BJ (cell line): ENCODE results near the gene GEMIN5. TPM values are rescaled to one million over a fixed set of nuclear protein-coding genes. Genes with fewer than 3 reads are reported as not detected.

Experiments used
- CTCF ChIA-PET: fragments of 350-600 bp; formaldehyde crosslinking; extraction: SDS; loops from one replicate; lab custom pipeline; 2021; ENCODE audit warnings: antibody characterized with exemption, inconsistent platforms; lab: Yijun Ruan, JAX
- POLR2A ChIA-PET: fragments of 300-600 bp; sonication (Branson Sonifier 250); formaldehyde crosslinking; extraction: SDS; loops from one replicate; lab custom pipeline; 2021; ENCODE audit warnings: antibody characterized with exemption; lab: Charles Lee
- DNase-seq: peaks from one replicate; pipeline ENCODE4 v3.0.0-alpha.2; 2011; ENCODE audit warnings: low read depth
- H3K27me3 ChIP-seq: 2 replicates; pipeline ENCODE4 v1.6.0; 2011; ENCODE audit warnings: low read length; ENCODE audit not compliant: control insufficient read depth, insufficient read depth
- H3K36me3 ChIP-seq: 2 replicates; pipeline ENCODE4 v1.5.1; 2011; ENCODE audit warnings: low read length; ENCODE audit not compliant: control insufficient read depth, insufficient read depth
- H3K4me3 ChIP-seq: 2 replicates; pipeline ENCODE4 v1.5.1; 2011; ENCODE audit warnings: low read depth, mild to moderate bottlenecking, control low read depth, low read length
- CTCF ChIP-seq: IDR thresholded peaks from 2 replicates; pipeline ENCODE4 v1.5.1; 2011; ENCODE audit warnings: low read depth, mild to moderate bottlenecking, control low read depth, inconsistent platforms, low read length, moderate library complexity; ENCODE audit not compliant: insufficient read depth
- polyA plus RNA-seq: library from polyadenylated mRNA; depleted of rRNA; stranded (reverse); fragments of >200 nt; gene quantifications from 2 replicates; pipeline ENCODE4 v1.2.3, GENCODE V29; 2011

The GEMIN5 gene
- polyA plus RNA-seq, 1 experiment: 7.5 TPM

GRCh38 chr5:154884424-154884823 is 53.6 kb downstream of the GEMIN5 start:
- ChIA-PET POLR2A (no interaction called here), CTCF (no interaction called here)
- no peak for TF ChIP-seq CTCF
- no peaks in the 10 kb centered on the region for H3K27me3 ChIP-seq
- H3K4me3 ChIP-seq: no peak overlapping the region
- peaks cover 5% of the 10 kb centered on the region for H3K36me3 ChIP-seq
- DNase-seq: no peak

GRCh38 chr5:154881986-154882385 is 56.0 kb downstream of the GEMIN5 start:
- no peaks in the 10 kb centered on the region for H3K36me3 ChIP-seq
- H3K4me3 ChIP-seq: no peak overlapping the region
- DNase-seq: no peak
- POLR2A ChIA-PET: no interaction called here
- CTCF ChIA-PET: interaction anchor here (1.1 to 1.6 kb wide), 2 partner anchors 31 to 232 kb away, joined by 3 read pairs; partner anchors contain the start of gene FAXDC2
- no peak for TF ChIP-seq CTCF
- H3K27me3 ChIP-seq: no peaks in the 10 kb centered on the region

GRCh38 chr5:154878642-154879335 is 59.2 kb downstream of the GEMIN5 start:
- POLR2A ChIA-PET: no interaction called here
- TF ChIP-seq CTCF: no peak
- no peak overlapping the region for H3K4me3 ChIP-seq
- CTCF ChIA-PET: no interaction called here
- H3K36me3 ChIP-seq: peaks cover 9% of the 10 kb centered on the region
- no peak for DNase-seq
- no peaks in the 10 kb centered on the region for H3K27me3 ChIP-seq

GRCh38 chr5:154873791-154874331 is 64.2 kb downstream of the GEMIN5 start:
- no peak for TF ChIP-seq CTCF
- Histone ChIP-seq H3K4me3 (no peak overlapping the region), H3K36me3 (peaks cover 13% of the 10 kb centered on the region), H3K27me3 (no peaks in the 10 kb centered on the region)
- ChIA-PET CTCF (no interaction called here), POLR2A (no interaction called here)
- no peak for DNase-seq

- CTCF ChIA-PET: interaction anchor here (1.2 kb wide), 1 partner anchor 42 kb away, joined by 3 read pairs; no protein-coding TSS in a partner anchor
- POLR2A ChIA-PET: no interaction called here
- H3K27me3 ChIP-seq: no peaks in the 10 kb centered on the region
- no peak for DNase-seq
- no peak for TF ChIP-seq CTCF
- no peak overlapping the region for H3K4me3 ChIP-seq
- H3K36me3 ChIP-seq: peaks cover 13% of the 10 kb centered on the region
Measured at GRCh38 chr5:154871734-154872133, 66.3 kb downstream of the GEMIN5 start.
